ENCODE measurements around the gene ENTR1.

The ENTR1 gene

GRCh38 chr9:136394312-136395019 is 15.9 kb downstream of the ENTR1 start:
- no peak for DNase-seq

DNA sequence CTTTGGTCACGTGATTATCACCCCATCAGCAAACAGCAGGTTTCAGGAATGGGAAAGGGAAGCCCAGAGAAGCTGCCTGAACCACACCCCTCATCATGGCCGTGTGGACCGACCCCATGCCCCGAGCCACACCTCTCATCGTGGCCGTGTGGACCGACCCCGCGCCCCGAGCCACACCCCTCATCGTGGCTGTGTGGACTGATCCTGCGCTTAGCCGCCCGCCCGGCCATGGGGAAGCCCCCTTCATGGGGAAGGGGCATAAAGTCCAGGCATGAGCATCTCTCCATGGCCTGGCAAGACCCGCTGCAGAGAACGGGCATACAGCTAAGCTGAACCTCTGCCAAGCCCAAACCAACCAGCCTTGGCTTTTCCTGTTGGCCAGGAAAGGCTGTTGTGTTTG is 16.9 kb downstream of the ENTR1 start:
- no peak for DNase-seq

DNA sequence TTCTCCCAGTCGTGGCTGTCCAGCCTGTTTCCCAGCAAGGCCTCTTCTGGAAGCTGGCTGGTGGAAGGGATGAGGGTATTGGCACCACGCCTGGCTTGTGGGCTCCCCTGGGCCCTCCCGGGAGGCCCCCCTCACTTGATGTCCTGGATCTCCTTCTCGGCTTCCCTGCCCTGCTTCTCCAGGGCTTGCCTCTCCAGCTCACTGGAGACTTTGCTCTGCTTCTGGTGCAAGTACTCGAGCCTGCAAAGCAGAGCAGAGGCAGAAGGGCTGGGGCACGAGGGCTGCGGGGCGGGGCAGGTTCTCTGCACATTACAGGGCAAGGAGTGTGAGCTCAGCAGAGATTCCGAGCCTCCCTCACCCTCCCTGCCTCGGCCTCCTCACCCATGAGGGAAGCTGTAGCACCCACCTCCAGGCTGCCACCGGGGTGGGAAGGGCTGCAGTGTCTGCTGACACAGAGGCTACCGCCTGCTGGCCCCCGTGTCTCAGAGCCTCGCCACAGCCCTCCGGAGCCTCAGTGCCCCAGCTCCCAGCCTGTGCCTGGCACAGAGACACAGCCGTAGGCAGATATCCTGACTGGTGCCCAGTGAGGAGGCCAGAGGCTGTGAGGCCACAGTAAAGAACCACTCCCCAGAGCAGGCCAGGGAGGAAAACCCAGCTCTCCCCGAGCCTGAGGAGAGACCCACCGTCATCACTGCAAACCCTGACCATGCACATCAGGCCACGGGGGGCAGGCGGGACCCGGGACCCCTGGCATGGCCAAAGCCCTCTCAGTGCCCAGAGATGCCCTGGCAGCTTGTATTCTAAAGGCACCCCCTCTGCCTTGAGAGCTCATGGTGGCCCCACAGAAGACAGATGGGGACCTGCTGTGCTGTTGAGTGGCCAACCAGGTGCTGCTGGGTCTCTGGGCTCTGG is 17.6 kb downstream of the ENTR1 start:
- DNase-seq: no peak

GRCh38 chr9:136391737-136392537 is 18.5 kb downstream of the ENTR1 start:
- no peak for DNase-seq

DNA sequence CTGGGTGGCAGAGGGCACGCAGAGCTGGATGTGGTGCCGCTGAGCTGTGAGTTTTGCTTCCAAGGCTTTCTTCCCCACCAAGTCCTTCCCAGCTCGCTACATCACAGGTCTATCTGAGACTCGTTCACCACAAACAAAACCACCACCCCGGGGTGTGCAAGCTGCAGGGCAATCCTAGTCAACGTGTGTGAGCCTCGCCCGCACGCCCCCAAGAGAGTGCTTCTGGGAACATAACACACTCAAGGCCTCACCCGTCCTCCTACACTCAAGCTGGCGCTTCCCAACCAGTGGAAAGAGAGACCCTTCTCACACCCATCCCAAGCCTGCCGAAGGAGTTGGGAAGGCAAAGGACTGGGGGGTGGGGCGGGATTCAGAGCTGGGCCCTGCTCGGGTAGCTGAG is 21.0 kb downstream of the ENTR1 start:
- no peak for DNase-seq

DNA sequence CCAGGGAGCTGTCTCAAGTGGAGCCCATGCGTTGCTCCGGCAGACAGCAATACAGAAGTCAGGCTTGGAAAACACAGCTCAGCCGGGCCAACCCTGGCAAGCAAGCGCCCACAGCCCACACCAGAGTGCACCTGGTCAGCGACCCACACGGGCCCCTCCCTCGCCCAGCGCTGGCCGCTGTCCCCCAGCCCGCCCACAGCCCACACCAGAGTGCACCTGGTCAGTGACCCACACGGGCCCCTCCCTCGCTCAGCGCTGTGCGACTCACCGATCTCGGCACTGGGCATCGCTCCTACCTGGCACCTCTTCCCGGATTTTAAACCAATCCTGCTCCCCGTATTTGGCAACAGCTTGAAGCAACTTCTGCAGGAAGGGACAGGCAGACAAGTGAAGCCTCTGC is 23.2 kb downstream of the ENTR1 start:
- no peak for DNase-seq

DNA sequence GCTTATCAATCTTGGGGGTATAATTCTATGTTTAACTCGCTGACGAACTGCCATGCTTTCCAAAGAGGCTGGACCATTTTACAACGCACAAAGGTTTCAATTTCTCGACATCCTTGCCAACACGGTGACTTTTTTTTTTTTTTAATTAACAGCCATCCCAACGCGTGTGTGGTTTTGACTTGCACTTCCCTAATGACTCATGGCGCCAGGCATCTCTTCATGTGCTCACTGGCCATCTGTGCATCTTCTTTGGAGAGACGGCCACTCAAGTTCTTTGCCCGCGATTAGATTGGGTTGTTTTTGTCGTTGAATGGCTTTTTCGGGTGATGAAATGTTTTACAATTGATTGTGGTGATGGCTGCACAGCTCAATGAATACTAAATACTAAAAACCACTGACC is 24.4 kb downstream of the ENTR1 start:
- no peak for DNase-seq

GRCh38 chr9:136385015-136385414 is 25.4 kb downstream of the ENTR1 start:
- DNase-seq: no peak

DNA sequence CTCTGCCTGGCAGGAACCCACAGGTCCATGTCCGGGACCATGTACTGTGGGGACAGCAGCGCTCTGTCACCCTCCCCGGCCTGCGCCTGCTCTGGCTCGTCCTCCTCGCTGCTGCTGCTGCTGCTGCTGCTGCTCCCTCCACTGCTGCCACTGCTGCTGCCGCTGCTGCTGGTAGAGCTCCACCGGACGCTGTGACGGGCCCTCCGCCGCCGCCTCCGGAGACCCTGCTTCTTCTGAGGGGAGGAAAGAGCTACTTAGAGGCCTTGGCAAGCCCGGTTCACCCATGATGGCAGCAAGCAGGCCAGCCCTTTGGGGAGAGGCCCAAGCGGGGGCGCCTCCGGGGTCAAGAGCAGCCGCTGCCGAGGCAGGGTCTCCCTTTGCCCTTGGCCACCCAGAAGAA is 27.0 kb downstream of the ENTR1 start:
- DNase-seq: no peak

GRCh38 chr9:136381966-136382513 is 28.4 kb downstream of the ENTR1 start:
- DNase-seq: no peak

GRCh38 chr9:136381311-136381710 is 29.1 kb downstream of the ENTR1 start:
- DNase-seq: no peak

DNA sequence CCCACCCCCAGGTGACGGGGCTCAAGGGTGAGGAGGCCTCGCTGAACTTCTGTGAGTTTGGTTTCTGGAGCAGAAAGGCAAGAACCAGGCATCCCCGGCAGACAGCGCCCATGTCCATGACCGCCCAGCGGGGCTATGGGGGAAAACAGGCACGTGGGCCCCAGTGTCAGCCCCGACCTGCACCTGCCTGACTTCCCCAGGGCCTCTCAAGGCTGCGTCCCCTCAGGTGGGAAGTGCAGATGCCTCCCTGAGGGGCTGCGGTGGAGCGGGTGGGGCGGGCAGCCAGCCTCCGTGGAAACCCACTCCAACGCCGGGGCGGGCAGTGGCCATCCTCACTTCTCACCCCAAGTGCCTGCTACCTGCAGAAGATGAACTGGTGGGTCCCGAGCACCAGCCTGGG is 30.0 kb downstream of the ENTR1 start:
- no peak for DNase-seq

DNA sequence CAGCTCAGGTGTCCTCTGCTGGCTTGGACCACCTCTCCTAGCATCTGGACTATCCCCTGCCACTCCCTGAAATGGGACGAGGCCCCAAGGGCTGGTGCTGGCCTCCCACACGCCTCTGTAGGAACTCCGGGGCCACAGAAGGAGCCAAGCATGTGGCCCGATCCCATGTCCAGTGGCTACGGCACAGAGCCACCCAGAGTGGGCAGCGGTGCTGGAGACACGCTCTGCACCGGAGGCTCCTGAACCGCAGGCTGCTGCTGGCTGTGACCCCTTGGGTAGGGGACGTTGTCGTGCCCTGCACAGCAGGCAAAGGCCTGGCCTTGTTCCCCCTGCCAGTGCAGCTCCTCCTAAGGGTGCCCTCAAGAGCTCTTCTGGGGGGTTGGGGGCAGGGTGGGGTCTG is 30.5 kb downstream of the ENTR1 start:
- no peak for DNase-seq

- no peak for DNase-seq
These were observed 31.0 kb downstream of the ENTR1 start for GRCh38 chr9:136379401-136379800.

- no peak for DNase-seq
These were observed 31.5 kb downstream of the ENTR1 start for GRCh38 chr9:136379003-136379287.

DNA sequence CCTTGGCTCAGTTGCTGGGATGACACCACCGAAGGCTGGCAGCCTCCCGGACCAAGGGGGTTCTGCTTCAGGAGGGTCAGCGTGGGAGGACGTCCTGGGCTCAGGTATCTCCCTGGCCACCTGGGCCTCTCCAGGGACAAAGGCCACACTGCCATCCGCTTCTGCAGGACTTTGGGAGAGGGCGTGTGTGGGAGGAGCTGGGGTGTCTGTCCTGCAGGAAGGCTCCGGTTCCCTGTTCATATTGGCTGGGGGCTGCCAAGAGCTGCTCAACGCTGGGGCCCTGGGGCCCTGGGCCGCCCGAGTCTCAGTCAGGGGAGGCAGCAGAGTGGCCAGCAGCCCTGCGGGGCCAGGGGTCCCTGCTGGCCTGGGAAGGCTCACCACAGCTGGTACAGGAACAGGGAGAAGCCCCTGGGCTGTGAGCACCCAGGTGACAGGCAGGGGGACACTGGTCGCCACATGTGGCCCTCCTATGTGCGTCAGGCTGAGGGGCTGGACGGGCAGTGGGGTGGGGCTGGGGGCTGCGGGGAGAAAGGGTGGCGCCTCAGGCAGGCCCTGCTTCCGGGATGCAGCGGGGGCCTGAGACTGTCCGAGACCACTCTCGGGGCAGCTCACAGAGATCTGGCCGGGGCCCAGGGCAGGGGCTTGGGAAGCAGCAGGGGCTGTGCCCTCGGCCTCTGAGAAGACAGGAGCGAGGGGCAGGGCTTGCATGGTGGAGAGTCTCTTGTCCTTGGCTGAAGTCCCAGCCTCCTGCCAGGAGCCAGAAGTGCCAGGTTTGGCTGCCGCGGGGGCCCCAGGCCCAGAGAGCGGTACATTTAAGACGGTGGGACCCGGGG is 32.0 kb downstream of the ENTR1 start:
- no peak for DNase-seq

- DNase-seq: no peak
These were observed 32.9 kb downstream of the ENTR1 start for GRCh38 chr9:136377341-136378169.

DNA sequence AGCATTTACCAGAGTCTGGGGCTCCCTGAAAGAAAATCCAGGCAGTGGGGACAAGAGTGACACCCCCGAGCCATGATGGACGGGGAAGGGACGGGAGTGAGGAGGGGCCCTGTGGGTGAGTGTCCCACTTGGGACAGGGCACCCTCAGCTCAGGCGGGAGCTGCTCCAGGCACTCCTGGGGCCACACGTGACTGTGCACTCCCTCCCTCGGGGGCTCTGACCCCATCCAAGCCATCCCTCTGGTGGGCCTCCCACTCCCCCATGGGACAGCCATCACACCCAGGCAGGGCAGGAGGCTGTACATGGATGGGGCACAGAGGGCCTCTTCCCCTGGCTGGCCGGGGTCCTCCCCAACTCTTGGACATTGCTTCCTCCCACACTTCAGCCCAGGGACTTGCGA is 34.0 kb downstream of the ENTR1 start:
- no peak for DNase-seq

- no peak for DNase-seq
These were observed 35.3 kb downstream of the ENTR1 start for GRCh38 chr9:136375096-136375495.

DNA sequence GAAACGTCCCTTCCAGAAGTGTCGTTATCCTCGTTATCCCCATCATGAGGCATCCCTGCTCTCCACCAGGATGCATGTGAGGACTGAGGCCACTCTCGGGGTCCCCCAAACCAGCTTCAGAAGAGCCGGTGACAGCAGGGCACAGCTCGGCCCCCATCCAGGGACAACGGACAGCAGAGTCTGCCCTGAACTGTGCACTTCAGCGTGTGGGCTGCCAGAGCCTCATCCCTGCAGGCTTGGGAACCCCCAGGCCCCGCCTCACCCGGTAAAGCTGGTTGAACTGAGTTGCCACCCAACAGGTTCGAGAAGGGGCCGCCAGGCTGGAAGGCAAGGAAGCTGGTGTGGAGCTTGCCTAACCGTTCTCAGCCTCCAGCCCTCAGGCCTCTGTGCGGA is 36.2 kb downstream of the ENTR1 start:
- no peak for DNase-seq
